ENCODE data around the gene RAD51B. TPM values are rescaled to one million over a fixed set of nuclear protein-coding genes. Genes with fewer than 3 reads are reported as not detected.

RAD51B gene
- total RNA-seq, 2 donors from 2014 or later: 22.8 to 33.8 TPM

- no peaks in the 10 kb centered on the region for H3K36me3 Mint-ChIP-seq (ENCODE audit: low read depth)
These were observed 307.6 kb downstream of the RAD51B start for GRCh38 chr14:68127166-68127565.

GRCh38 chr14:68131907-68132306 is 312.3 kb downstream of the RAD51B start:
- H3K4me1 ChIP-seq (ENCODE audit: control insufficient read depth, insufficient read depth, low read length): no peaks in the 10 kb centered on the region
- Mint-ChIP-seq H3K36me3 (ENCODE audit: low read depth) (no peaks in the 10 kb centered on the region), H3K9me3 (no peaks in the 10 kb centered on the region), H3K27ac (no peak overlapping the region), H3K4me3 (no peak overlapping the region), H3K27me3 (ENCODE audit: insufficient read depth) (no peaks in the 10 kb centered on the region), H3K4me1 (no peaks in the 10 kb centered on the region)
- no peaks in the 10 kb centered on the region for H3K36me3 ChIP-seq (ENCODE audit: control insufficient read depth, insufficient read depth, low read length)
- H3K9me3 ChIP-seq (ENCODE audit: control insufficient read depth, low read length): no peaks in the 10 kb centered on the region
- DNase-seq: no peak
- H3K9ac ChIP-seq (ENCODE audit: extremely low read depth, low read length, poor library complexity, severe bottlenecking): no peak overlapping the region
- no peak overlapping the region for H3K4me3 ChIP-seq (ENCODE audit: low read length)
- TF ChIP-seq CTCF (conservative IDR thresholded peaks at IDR 0.05): no peak
- no peak overlapping the region for H3K27ac ChIP-seq (ENCODE audit: low read depth, low read length)
- no peaks in the 10 kb centered on the region for H3K27me3 ChIP-seq (ENCODE audit: control insufficient read depth, insufficient read depth, low read length, poor library complexity, severe bottlenecking)

More at GRCh38 chr14:68127166-68127565, 307.6 kb downstream of the RAD51B start:
- Histone ChIP-seq H3K36me3 (ENCODE audit: control insufficient read depth, insufficient read depth, low read length) (no peaks in the 10 kb centered on the region), H3K4me1 (ENCODE audit: control insufficient read depth, insufficient read depth, low read length) (no peaks in the 10 kb centered on the region), H3K9ac (ENCODE audit: extremely low read depth, low read length, poor library complexity, severe bottlenecking) (no peak overlapping the region), H3K9me3 (ENCODE audit: control insufficient read depth, low read length) (no peaks in the 10 kb centered on the region), H3K4me3 (ENCODE audit: low read length) (no peak overlapping the region), H3K27ac (ENCODE audit: low read depth, low read length) (no peak overlapping the region), H3K27me3 (ENCODE audit: control insufficient read depth, insufficient read depth, low read length, poor library complexity, severe bottlenecking) (no peaks in the 10 kb centered on the region)
- no peak for DNase-seq
- Mint-ChIP-seq H3K27me3 (ENCODE audit: insufficient read depth) (no peaks in the 10 kb centered on the region), H3K27ac (no peak overlapping the region), H3K4me3 (no peak overlapping the region), H3K9me3 (no peaks in the 10 kb centered on the region), H3K4me1 (peaks cover 8% of the 10 kb centered on the region)
- no peak for TF ChIP-seq CTCF (conservative IDR thresholded peaks at IDR 0.05)
- WGBS, 2 experiments (ENCODE audit: insufficient coverage in 1 of 2, insufficient read length in 1 of 2): 71 to 86% methylated on average over 1 of the region's 2 CpGs

- Mint-ChIP-seq H3K27ac (no peak overlapping the region), H3K4me1 (peaks cover 2% of the 10 kb centered on the region), H3K9me3 (no peaks in the 10 kb centered on the region), H3K36me3 (ENCODE audit: low read depth) (no peaks in the 10 kb centered on the region), H3K27me3 (ENCODE audit: insufficient read depth) (no peaks in the 10 kb centered on the region), H3K4me3 (no peak overlapping the region)
- DNase-seq: no peak
- TF ChIP-seq CTCF (conservative IDR thresholded peaks at IDR 0.05): no peak
- no peaks in the 10 kb centered on the region for H3K36me3 ChIP-seq (ENCODE audit: control insufficient read depth, insufficient read depth, low read length)
- WGBS, 2 experiments (ENCODE audit: insufficient coverage in 1 of 2, insufficient read length in 1 of 2): 88 to 90% methylated on average over 1 of the region's 1 CpG
- no peak overlapping the region for H3K4me3 ChIP-seq (ENCODE audit: low read length)
- H3K9me3 ChIP-seq (ENCODE audit: control insufficient read depth, low read length): no peaks in the 10 kb centered on the region
- H3K27ac ChIP-seq (ENCODE audit: low read depth, low read length): no peak overlapping the region
- no peaks in the 10 kb centered on the region for H3K27me3 ChIP-seq (ENCODE audit: control insufficient read depth, insufficient read depth, low read length, poor library complexity, severe bottlenecking)
- no peak overlapping the region for H3K9ac ChIP-seq (ENCODE audit: extremely low read depth, low read length, poor library complexity, severe bottlenecking)
- no peaks in the 10 kb centered on the region for H3K4me1 ChIP-seq (ENCODE audit: control insufficient read depth, insufficient read depth, low read length)
These were observed 313.1 kb downstream of the RAD51B start for GRCh38 chr14:68132563-68133121.

Measured in endodermal cell (in vitro differentiated cells).